WI38 (cell line): ENCODE data around the gene TEX264.

Experiments
- H3K4me3 ChIP-seq: 2 replicates; pipeline ENCODE4 v1.5.1; 2011; ENCODE audit warnings: low read depth, mild to moderate bottlenecking, control low read depth, low read length
- TF ChIP-seq, protein P1 (sequence below): IDR thresholded peaks from 2 replicates; pipeline ENCODE4 v1.5.1; 2012; ENCODE audit warnings: low read depth, mild to moderate bottlenecking, control low read depth, low read length

TEX264 gene

DNA sequence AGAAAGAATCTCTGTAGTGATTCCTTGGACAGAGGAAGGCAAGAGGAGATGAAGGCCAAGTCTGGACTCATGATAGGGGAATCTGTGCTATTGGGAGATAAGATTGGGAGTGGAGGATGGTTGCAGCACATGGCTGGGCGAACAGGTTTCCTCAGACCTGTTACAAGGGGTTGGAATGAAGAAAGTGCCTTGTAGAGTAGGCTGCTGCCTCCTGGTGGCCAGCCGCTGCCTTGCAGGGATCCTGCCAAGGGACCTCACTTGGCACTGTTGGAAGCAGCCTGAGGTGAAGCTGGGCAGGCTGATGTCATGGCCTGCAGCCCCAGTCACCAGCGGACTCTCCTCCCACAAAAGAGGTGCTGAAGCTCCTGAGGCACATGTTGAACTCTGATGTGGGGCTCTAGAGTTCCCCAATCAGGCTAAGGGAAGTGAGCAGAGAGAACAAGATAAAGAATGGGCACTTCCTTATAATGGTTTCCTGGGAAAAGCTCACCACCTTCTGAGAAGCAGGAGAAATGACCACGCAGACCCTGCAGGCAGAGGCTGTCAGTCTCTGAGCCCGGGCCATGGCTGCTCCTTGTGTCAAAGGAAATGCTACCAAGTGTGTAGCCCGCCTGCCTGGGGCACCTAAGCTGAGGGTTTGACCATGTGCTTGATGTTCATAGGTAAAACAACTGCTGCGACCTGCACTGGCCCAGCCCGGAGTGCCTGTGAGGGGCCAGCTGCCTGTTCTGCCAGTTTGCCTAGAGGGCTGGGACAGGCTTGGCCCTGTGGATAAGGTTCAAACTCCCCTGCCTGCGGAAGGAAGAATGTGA is 1.6 kb upstream of the TEX264 start:
- no peak overlapping the region for H3K4me3 ChIP-seq
- TF ChIP-seq, protein P1, sequence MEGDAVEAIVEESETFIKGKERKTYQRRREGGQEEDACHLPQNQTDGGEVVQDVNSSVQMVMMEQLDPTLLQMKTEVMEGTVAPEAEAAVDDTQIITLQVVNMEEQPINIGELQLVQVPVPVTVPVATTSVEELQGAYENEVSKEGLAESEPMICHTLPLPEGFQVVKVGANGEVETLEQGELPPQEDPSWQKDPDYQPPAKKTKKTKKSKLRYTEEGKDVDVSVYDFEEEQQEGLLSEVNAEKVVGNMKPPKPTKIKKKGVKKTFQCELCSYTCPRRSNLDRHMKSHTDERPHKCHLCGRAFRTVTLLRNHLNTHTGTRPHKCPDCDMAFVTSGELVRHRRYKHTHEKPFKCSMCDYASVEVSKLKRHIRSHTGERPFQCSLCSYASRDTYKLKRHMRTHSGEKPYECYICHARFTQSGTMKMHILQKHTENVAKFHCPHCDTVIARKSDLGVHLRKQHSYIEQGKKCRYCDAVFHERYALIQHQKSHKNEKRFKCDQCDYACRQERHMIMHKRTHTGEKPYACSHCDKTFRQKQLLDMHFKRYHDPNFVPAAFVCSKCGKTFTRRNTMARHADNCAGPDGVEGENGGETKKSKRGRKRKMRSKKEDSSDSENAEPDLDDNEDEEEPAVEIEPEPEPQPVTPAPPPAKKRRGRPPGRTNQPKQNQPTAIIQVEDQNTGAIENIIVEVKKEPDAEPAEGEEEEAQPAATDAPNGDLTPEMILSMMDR: peak; percentile 97

- TF ChIP-seq, protein P1: no peak
- peak overlapping the region; percentile 87 for H3K4me3 ChIP-seq
Observed at GRCh38 chr3:51670053-51670822, 814 bp upstream of the TEX264 start.

GRCh38 chr3:51671734-51672475 is 853 bp downstream of the TEX264 start:
- peak overlapping the region; percentile 87 for H3K4me3 ChIP-seq
- TF ChIP-seq, protein P1: no peak

GRCh38 chr3:51673181-51673801 is 2.2 kb downstream of the TEX264 start:
- TF ChIP-seq, protein P1: no peak

DNA sequence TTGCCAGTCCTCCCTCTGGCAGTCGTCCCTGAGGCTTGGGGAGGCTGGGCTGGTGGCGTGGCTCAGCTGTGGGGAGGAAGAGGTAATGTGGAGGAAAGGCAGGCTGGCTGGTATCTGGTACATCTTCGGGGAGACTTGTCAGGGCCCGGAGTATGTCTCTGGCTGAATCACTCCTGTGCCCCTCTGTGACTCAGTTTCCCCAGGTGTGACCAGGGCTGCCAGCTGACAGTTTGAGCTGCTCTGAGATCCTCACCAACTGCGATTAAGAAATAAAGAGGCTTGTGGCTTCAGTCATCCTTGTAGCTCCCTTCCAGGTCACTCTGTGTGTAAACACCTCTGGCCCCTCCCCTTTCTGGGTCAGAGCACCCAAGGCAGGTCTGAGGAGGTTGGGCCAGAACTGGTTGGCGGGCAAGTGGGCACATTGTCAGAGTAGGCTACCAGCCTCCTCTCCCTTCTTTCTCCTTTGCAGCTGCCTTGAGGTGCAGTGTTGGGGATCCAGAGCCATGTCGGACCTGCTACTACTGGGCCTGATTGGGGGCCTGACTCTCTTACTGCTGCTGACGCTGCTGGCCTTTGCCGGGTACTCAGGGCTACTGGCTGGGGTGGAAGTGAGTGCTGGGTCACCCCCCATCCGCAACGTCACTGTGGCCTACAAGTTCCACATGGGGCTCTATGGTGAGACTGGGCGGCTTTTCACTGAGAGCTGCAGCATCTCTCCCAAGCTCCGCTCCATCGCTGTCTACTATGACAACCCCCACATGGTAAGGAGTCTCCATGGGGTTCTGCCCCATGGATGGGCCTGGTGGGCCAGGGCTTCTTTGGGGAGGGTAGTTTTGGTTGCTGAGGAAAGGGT is 3.0 kb downstream of the TEX264 start:
- H3K4me3 ChIP-seq: no peak overlapping the region
- TF ChIP-seq, protein P1: no peak

More at GRCh38 chr3:51673181-51673801, 2.2 kb downstream of the TEX264 start:
- no peak overlapping the region for H3K4me3 ChIP-seq

- no peak overlapping the region for H3K4me3 ChIP-seq
- TF ChIP-seq, protein P1: no peak
Observed at GRCh38 chr3:51675201-51675611, 4.2 kb downstream of the TEX264 start.
